Measurements from ENCODE around the gene PCDH18.

- TF ChIP-seq POLR2A (IDR thresholded peaks at IDR 0.05) = no peak
- TF ChIP-seq, protein P1, sequence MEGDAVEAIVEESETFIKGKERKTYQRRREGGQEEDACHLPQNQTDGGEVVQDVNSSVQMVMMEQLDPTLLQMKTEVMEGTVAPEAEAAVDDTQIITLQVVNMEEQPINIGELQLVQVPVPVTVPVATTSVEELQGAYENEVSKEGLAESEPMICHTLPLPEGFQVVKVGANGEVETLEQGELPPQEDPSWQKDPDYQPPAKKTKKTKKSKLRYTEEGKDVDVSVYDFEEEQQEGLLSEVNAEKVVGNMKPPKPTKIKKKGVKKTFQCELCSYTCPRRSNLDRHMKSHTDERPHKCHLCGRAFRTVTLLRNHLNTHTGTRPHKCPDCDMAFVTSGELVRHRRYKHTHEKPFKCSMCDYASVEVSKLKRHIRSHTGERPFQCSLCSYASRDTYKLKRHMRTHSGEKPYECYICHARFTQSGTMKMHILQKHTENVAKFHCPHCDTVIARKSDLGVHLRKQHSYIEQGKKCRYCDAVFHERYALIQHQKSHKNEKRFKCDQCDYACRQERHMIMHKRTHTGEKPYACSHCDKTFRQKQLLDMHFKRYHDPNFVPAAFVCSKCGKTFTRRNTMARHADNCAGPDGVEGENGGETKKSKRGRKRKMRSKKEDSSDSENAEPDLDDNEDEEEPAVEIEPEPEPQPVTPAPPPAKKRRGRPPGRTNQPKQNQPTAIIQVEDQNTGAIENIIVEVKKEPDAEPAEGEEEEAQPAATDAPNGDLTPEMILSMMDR (IDR thresholded peaks at IDR 0.05) = no peak
- TF ChIP-seq POLR2AphosphoS5 (IDR thresholded peaks at IDR 0.05) = no peak
- no peak for TF ChIP-seq EP300 (IDR thresholded peaks at IDR 0.05)
Observed at GRCh38 chr4:137495578-137495977, 36.7 kb downstream of the PCDH18 start.

Measured in sigmoid colon (tissue), 4 donors.